GM18870 (cell line): ENCODE data around the gene ARHGAP40.
"Not testable (repeated sequence)": the region's sequence is repeated elsewhere in the genome, so short reads cannot be mapped to it uniquely, and the experiment has no call there.

Experiments
- ATAC-seq: cut with Tn5 transposase; IDR thresholded peaks from one replicate; pipeline ENCODE4 v1.9.1; 2021; ENCODE audit warnings: moderate library complexity; ENCODE audit not compliant: unreplicated experiment

Gene ARHGAP40

GRCh38 chr20:38586181-38586525 is 15.5 kb upstream of the ARHGAP40 start:
- ATAC-seq: no peak

GRCh38 chr20:38588303-38588702 is 13.3 kb upstream of the ARHGAP40 start:
- ATAC-seq: no peak

GRCh38 chr20:38589351-38589750 is 12.3 kb upstream of the ARHGAP40 start:
- ATAC-seq: no peak

GRCh38 chr20:38589967-38590675 is 11.5 kb upstream of the ARHGAP40 start:
- ATAC-seq: no peak

DNA sequence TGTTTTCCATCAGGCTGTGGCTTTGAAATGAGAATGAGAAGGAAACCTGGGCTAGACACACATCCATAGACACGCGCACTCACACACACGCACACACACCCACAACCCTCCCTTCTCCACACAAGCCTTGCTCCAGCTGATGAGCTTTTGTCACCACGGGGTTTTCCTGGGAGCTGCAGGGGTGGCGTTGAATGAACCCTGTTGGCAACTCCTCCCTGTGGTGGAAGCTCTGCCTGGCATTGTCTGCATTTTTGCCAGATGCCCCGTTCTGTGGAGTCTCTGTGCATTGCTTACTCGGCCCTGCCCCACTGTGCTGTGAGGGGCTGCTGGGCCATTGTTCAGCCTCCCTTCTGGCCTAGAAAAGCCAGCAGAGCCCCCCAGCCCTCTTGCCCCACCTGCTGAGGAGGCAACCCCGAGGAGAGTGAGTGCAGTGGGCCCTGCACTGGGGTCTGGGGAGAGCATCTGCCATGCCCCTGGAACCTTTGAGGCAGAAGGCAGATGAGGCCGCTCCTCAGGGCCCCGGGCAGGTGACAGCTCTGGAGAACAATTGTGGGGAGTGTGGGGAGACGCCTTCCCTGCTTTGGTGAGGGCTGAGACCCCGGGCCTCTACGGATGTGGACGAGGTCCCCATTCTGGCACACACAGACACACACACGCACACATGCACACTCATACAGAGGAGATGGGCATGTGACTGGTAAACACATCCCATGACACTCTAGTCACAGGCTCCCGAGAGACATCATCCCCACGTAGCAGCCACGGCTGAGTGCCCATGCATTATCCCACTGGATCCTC is 10.7 kb upstream of the ARHGAP40 start:
- ATAC-seq: no peak

- no peak for ATAC-seq
These were observed 9.9 kb upstream of the ARHGAP40 start for GRCh38 chr20:38591474-38592410.

- not testable (repeated sequence) for ATAC-seq
These were observed 9.2 kb upstream of the ARHGAP40 start for GRCh38 chr20:38592411-38592790.

DNA sequence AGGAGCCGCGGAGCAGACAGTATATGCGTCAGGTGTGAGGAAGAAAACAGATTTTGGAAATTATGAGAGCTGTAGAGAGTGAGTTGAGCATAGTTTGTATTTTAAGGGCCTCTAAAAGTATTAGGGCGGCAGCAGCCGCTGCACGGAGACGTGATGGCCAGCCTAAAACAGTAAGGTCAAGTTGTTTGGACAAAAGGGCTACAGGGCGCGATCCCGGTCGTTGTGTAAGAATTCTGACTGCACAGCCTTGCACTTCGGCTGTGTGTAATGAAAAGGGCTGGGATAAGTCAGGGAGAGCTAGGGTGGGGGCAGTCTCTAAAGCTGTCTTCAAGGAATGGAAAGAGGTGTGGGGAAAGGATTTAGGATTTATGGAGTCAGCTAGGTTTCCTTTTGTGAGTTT is 7.3 kb upstream of the ARHGAP40 start:
- ATAC-seq: not testable (repeated sequence)

GRCh38 chr20:38595886-38596285 is 5.7 kb upstream of the ARHGAP40 start:
- ATAC-seq: not testable (repeated sequence)

DNA sequence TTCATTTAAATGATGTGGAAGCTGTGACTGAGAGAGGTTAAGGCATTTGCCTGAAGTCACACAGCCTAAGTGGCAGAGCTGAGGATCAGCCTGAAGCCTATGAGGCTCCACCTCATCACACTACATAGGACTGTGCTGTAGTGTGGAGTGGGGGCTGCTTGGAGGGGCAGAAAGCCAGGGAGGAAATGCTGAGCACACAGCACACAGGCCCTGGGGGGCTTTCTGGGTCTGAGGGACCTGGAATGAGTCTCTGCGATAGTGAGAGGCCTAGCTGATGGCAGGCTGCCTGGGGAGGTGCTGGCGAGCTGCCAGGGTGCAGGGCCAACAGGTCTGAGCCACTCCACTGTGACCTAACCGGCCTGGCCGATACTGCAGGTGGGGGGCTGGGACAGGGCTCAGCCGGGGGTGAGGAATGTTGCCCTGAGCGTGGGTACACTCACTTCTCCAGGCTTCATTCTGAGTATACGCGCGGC is 2.2 kb upstream of the ARHGAP40 start:
- no peak for ATAC-seq

GRCh38 chr20:38600057-38600456 is 1.6 kb upstream of the ARHGAP40 start:
- ATAC-seq: no peak

DNA sequence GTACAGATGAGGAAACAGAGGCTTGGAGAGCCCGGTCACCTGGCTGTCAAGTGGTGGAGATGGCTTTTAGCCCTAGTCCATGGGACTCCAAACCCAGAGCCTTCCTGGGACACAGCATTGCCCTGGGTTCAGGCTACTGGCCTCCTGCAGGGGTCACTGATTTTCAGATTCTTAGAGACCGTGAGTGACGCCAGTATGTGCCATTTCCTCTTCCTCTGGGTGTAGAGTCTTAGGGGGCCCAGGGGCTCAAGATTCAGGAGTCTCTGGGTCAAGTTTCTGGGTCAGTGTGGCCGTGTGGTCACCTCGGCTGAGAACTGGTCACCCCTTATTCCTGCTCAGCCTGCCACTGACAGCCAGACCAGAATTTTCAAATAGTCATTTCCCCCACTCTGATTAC is 574 bp downstream of the ARHGAP40 start:
- ATAC-seq: no peak

DNA sequence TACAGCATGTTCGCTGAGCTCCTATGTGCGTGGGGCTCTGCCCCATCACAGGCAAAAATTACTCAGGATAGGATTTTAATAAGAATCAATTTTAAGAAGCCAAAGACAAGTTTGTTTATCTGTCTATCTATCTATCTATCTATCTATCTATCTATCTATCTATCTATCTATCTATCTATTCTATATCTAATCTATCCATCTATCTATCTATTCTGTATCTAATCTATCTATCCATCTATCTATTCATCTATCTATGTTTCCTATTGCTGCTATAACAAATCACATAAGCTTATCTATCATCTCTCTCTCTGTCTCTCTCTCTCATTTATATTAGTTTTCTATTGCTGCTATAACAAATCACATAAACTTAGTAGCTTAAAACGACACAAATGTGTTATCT is 1.7 kb downstream of the ARHGAP40 start:
- no peak for ATAC-seq

- ATAC-seq: no peak
These were observed 3.3 kb downstream of the ARHGAP40 start for GRCh38 chr20:38604873-38605303.

GRCh38 chr20:38607351-38607750 is 5.7 kb downstream of the ARHGAP40 start:
- ATAC-seq: no peak

DNA sequence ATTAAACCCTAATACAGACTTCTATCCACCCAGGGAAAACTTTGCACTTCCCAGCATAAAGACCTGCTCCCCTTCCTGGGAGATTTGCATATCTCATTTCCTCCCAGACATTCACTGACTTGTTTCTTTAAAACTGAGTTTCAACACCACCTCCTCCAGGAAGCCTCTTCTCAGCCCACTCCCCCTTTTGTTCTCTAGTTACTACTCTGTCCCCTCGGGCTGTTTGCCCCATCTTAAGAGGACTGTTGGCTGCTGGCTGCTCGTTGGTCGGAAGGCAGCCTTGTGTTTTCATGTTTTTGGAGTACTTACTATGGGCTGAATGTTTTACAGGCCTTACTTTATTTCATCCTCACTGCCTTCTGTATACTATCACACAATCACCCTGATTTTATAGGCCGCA is 6.6 kb downstream of the ARHGAP40 start:
- ATAC-seq: no peak

DNA sequence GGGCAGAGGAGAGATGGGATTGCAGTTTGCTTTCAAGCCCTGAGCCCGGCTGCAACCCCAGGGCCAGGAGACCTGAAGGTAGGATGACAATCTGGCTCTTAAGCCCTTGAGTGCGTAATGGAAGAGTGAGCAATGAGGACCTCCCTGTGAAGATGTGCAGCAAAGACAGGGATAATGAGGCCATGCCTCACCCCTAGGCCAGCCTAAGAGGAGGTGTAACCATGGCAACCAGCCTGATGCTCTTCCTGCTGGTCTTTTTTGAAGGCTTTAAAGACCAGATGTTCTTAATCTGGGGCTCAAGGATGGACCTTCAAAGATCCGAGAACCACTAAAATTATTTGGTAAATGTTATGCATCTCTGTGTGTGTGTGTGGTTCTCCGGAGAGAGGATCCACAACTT is 8.2 kb downstream of the ARHGAP40 start:
- ATAC-seq: no peak

GRCh38 chr20:38610521-38610920 is 8.9 kb downstream of the ARHGAP40 start:
- no peak for ATAC-seq

- no peak for ATAC-seq
These were observed 11.3 kb downstream of the ARHGAP40 start for GRCh38 chr20:38612751-38613515.

DNA sequence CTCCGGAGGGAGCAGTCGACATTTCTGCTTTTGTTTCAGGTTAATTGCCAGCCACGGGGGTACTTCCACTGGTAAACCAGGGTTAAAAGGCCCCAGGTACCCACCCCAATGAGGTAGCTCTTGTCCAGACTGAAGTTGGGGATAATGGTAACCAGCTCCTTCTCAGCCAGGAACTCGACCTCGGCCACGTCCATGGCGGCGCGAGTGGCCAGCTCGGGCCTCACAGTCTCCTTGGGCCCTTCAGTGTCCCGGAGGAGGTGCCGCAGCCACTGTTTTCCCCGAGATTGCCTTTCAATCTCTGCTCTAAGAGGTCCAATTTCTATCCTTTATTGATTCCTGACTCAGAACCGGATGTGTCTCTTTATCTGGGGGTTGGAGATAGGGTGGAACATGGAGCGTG is 13.7 kb downstream of the ARHGAP40 start:
- no peak for ATAC-seq

DNA sequence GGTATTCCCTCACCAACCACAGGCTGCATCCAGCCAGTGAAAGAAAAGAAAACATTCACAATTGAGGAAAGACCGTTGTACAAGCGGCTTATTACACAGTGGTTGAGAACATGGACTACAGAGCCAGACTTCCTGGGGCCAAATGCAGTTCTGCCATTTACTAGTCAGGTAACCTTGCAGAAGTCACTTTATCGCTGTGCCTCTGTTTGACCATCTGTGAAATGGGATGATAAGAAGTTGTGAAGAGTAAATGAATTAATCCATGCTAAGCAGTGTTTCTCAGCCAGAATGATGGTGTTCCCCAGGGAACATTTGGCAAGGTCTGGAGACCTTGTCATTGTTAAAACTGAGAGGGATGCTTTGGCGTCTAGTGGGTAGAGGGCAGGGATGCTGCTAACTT is 14.8 kb downstream of the ARHGAP40 start:
- no peak for ATAC-seq
